ENCODE results near the gene PCDHGA11. TPM values are rescaled to one million over a fixed set of nuclear protein-coding genes. Genes with fewer than 3 reads are reported as not detected.

The PCDHGA11 gene
- total and polyA plus RNA-seq, 2 experiments from 2014 or later, result 15.3 to 21.7 TPM

DNA sequence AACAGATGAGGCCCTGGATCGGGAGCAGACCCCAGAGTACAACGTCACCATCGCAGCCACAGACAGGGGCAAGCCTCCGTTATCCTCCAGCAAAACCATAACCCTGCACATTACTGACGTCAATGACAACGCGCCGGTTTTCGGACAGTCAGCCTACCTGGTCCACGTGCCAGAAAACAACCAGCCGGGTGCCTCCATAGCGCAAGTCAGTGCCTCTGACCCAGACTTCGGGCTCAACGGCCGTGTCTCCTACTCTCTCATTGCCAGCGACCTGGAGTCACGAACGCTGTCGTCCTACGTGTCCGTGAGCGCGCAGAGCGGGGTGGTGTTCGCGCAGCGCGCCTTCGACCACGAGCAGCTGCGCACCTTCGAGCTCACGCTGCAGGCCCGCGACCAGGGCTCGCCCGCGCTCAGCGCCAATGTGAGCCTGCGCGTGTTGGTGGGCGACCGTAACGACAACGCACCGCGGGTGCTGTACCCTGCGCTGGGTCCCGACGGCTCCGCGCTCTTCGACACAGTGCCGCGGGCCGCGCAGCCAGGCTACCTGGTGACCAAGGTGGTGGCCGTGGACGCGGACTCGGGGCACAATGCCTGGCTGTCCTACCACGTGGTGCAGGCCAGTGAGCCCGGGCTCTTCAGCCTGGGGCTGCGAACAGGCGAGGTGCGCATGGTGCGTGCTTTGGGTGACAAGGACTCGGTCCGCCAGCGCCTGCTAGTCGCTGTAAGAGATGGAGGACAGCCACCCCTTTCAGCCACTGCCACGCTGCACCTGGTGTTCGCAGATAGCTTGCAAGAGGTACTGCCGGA, 1.6 kb upstream of the PCDHGA11 start:
- no peak for DNase-seq
- Histone ChIP-seq H3K79me2 (ENCODE audit: insufficient read depth) (peaks cover 36% of the 10 kb centered on the region), H3K36me3 (ENCODE audit: low read depth) (0 out of 2 replicates have a peak, but pooled peaks cover 3% of the 10 kb centered on the region), H3K9me3 (ENCODE audit: low read depth) (no peaks in the 10 kb centered on the region), H3F3A (ENCODE audit: insufficient read depth) (peaks cover 27% of the 10 kb centered on the region), H3K9ac (no peak overlapping the region), H3K9me2 (ENCODE audit: insufficient read depth) (no peaks in the 10 kb centered on the region), H3K27ac (no peak overlapping the region), H3K4me3 (no peak overlapping the region; the same call in 1 of the 2 replicates), H3K4me1 (ENCODE audit: insufficient read depth) (peaks cover 17% of the 10 kb centered on the region; the same call in 1 of the 2 replicates), H2AFZ (0 out of 2 replicates have a peak overlapping the region, but pooled peaks have one; percentile 72), H4K20me1 (ENCODE audit: insufficient read depth) (no peaks in the 10 kb centered on the region), H3K27me3 (replicated peaks; ENCODE audit: insufficient read depth) (no peaks in the 10 kb centered on the region), H3K4me2 (ENCODE audit: unreplicated experiment) (no peak overlapping the region)
- in situ Hi-C loops (cut with MboI), result loop anchor here (5.0 kb wide), 1 partner anchor 143 kb away; no protein-coding TSS in a partner anchor
- TF ChIP-seq EZH2 (IDR thresholded peaks at IDR 0.05; ENCODE audit: insufficient read depth, poor library complexity, severe bottlenecking) (no peak), EZH2phosphoT487 (IDR thresholded peaks at IDR 0.05; ENCODE audit: insufficient read depth, low read depth) (no peak)
- WGBS, 2 experiments (ENCODE audit: low coverage in 1 of 2, low lambda C conversion rate in 2 of 2, missing lambda C conversion rate in 2 of 2), result 46 to 47% methylated on average over 68 to 74 of the region's 74 CpGs

DNA sequence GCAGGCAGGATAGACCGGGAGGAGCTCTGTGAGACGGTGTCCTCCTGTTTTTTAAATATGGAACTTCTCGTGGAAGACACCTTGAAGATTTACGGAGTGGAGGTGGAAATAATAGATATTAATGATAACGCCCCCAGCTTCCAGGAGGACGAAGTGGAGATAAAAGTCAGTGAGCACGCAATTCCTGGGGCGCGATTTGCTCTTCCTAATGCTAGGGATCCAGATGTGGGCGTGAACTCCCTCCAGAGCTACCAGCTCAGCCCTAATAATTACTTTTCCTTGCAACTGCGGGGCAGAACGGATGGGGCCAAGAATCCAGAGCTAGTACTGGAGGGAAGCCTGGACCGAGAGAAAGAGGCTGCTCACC, 621 bp downstream of the PCDHGA11 start:
- peak; percentile 60 for DNase-seq
- H3K4me1 ChIP-seq (ENCODE audit: insufficient read depth), result peaks cover 20% of the 10 kb centered on the region; the same call in 1 of the 2 replicates
- no peaks in the 10 kb centered on the region for H3K27me3 ChIP-seq (replicated peaks; ENCODE audit: insufficient read depth)
- peak overlapping the region; percentile 80 for H2AFZ ChIP-seq
- no peaks in the 10 kb centered on the region for H4K20me1 ChIP-seq (ENCODE audit: insufficient read depth)
- H3K36me3 ChIP-seq (ENCODE audit: low read depth), result 0 out of 2 replicates have a peak, but pooled peaks cover 3% of the 10 kb centered on the region
- peak overlapping the region; percentile 79 for H3K4me2 ChIP-seq (ENCODE audit: unreplicated experiment)
- peak overlapping the region; percentile 80 for H3K4me3 ChIP-seq
- H3K9ac ChIP-seq, result peak overlapping the region; percentile 77
- peaks cover 27% of the 10 kb centered on the region for H3F3A ChIP-seq (ENCODE audit: insufficient read depth)
- peak overlapping the region; percentile 65 for H3K27ac ChIP-seq
- no peak for TF ChIP-seq EZH2 (IDR thresholded peaks at IDR 0.05; ENCODE audit: insufficient read depth, poor library complexity, severe bottlenecking)
- TF ChIP-seq EZH2phosphoT487 (IDR thresholded peaks at IDR 0.05; ENCODE audit: insufficient read depth, low read depth), result no peak
- H3K9me2 ChIP-seq (ENCODE audit: insufficient read depth), result no peaks in the 10 kb centered on the region
- in situ Hi-C loops (cut with MboI), result no loop called here
- H3K79me2 ChIP-seq (ENCODE audit: insufficient read depth), result peaks cover 58% of the 10 kb centered on the region
- H3K9me3 ChIP-seq (ENCODE audit: low read depth), result no peaks in the 10 kb centered on the region
- WGBS, 2 experiments (ENCODE audit: low coverage in 1 of 2, low lambda C conversion rate in 2 of 2, missing lambda C conversion rate in 2 of 2), result 16 to 18% methylated on average over 13 of the region's 13 CpGs

DNA sequence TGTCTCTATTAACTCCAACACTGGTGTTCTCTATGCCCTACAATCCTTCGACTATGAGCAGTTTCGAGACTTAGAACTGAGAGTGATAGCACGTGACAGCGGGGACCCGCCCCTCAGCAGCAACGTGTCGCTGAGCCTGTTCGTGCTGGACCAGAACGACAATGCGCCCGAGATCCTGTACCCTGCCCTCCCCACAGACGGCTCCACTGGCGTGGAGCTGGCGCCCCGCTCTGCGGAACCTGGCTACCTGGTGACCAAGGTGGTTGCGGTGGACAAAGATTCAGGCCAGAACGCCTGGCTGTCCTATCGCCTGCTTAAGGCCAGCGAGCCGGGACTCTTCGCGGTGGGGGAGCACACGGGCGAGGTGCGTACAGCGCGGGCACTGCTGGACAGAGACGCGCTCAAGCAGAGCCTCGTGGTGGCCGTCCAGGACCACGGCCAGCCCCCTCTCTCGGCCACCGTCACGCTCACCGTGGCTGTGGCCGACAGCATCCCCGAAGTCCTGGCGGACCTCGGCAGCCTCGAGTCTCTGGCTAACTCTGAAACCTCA, 2.0 kb downstream of the PCDHGA11 start:
- no peak overlapping the region for H3K9ac ChIP-seq
- 44% methylated on average over 25 to 41 of the region's 42 CpGs for WGBS, 2 experiments (ENCODE audit: low coverage in 1 of 2, low lambda C conversion rate in 2 of 2, missing lambda C conversion rate in 2 of 2)
- peaks cover 15% of the 10 kb centered on the region; the same call in 1 of the 2 replicates for H3K4me1 ChIP-seq (ENCODE audit: insufficient read depth)
- no peaks in the 10 kb centered on the region for H3K27me3 ChIP-seq (replicated peaks; ENCODE audit: insufficient read depth)
- in situ Hi-C loops (cut with MboI), result no loop called here
- peaks cover 59% of the 10 kb centered on the region for H3K79me2 ChIP-seq (ENCODE audit: insufficient read depth)
- TF ChIP-seq EZH2phosphoT487 (IDR thresholded peaks at IDR 0.05; ENCODE audit: insufficient read depth, low read depth), result no peak
- TF ChIP-seq EZH2 (IDR thresholded peaks at IDR 0.05; ENCODE audit: insufficient read depth, poor library complexity, severe bottlenecking), result no peak
- no peaks in the 10 kb centered on the region for H4K20me1 ChIP-seq (ENCODE audit: insufficient read depth)
- peaks cover 3% of the 10 kb centered on the region; the same call in 1 of the 2 replicates for H3K36me3 ChIP-seq (ENCODE audit: low read depth)
- H3K27ac ChIP-seq, result no peak overlapping the region
- peaks cover 27% of the 10 kb centered on the region for H3F3A ChIP-seq (ENCODE audit: insufficient read depth)
- DNase-seq, result no peak
- H3K9me3 ChIP-seq (ENCODE audit: low read depth), result no peaks in the 10 kb centered on the region
- H3K4me3 ChIP-seq, result peak overlapping the region; percentile 80; the same call in 1 of the 2 replicates
- peak overlapping the region; percentile 59 for H3K4me2 ChIP-seq (ENCODE audit: unreplicated experiment)
- H3K9me2 ChIP-seq (ENCODE audit: insufficient read depth), result no peaks in the 10 kb centered on the region
- no peak overlapping the region for H2AFZ ChIP-seq

DNA sequence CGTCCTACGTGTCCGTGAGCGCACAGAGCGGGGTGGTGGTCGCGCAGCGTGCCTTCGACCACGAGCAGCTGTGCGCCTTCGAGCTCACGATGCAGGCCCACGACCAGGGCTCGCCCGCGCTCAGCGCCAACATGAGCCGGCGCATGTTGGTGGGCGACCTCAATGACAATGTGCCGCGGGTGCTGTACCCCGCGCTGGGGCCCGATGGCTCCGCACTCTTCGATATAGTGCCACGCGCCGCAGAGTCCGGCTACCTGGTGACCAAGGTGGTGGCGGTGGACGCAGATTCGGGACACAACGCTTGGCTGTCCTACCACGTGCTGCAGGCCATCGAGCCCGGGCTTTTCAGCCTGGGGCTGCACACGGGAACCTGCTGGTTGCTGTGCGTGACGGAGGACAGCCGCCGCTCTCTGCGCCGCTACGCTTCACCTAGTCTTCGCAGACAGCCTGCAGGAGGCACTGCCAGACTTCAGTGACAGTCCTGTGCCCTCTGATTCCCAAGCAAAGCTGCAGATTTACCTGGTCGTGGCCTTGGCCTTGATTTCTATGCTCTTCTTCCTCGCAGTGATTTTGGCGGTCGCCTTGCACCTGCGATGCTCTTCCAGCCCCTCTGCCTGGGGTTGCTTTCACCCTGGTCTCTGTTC, 7.1 kb downstream of the PCDHGA11 start:
- in situ Hi-C loops (cut with MboI), result no loop called here
- Histone ChIP-seq H3K9me2 (ENCODE audit: insufficient read depth) (no peaks in the 10 kb centered on the region), H3K27ac (no peak overlapping the region), H3K27me3 (replicated peaks; ENCODE audit: insufficient read depth) (no peaks in the 10 kb centered on the region), H4K20me1 (ENCODE audit: insufficient read depth) (no peaks in the 10 kb centered on the region), H3K4me3 (no peak overlapping the region), H3K9me3 (ENCODE audit: low read depth) (no peaks in the 10 kb centered on the region), H3K79me2 (ENCODE audit: insufficient read depth) (peaks cover 54% of the 10 kb centered on the region), H3F3A (ENCODE audit: insufficient read depth) (no peaks in the 10 kb centered on the region), H3K4me2 (ENCODE audit: unreplicated experiment) (no peak overlapping the region), H3K36me3 (ENCODE audit: low read depth) (peaks cover 3% of the 10 kb centered on the region; the same call in 1 of the 2 replicates), H2AFZ (no peak overlapping the region), H3K9ac (no peak overlapping the region), H3K4me1 (ENCODE audit: insufficient read depth) (peaks cover 6% of the 10 kb centered on the region; the same call in 1 of the 2 replicates)
- TF ChIP-seq EZH2phosphoT487 (IDR thresholded peaks at IDR 0.05; ENCODE audit: insufficient read depth, low read depth) (no peak), EZH2 (IDR thresholded peaks at IDR 0.05; ENCODE audit: insufficient read depth, poor library complexity, severe bottlenecking) (no peak)
- 65 to 71% methylated on average over 52 to 53 of the region's 53 CpGs for WGBS, 2 experiments (ENCODE audit: low coverage in 1 of 2, low lambda C conversion rate in 2 of 2, missing lambda C conversion rate in 2 of 2)
- no peak for DNase-seq

Data from GM23248 (cell line).